DMS53 (cell line): ENCODE measurements around the gene KIF27.
"Not testable (repeated sequence)": the region's sequence is repeated elsewhere in the genome, so short reads cannot be mapped to it uniquely, and the experiment has no call there.

Source experiments
- DNase-seq: peaks from one replicate; lab custom pipeline; 2025; lab: John Stamatoyannopoulos, UW

KIF27 gene

GRCh38 chr9:83920927-83921707 is at the start of gene KIF27:
KIF27 (minus strand) TSS chr9:83921432; CDS start chr9:83915591, 5,841 bp downstream.
- DNase-seq = peak; percentile 97

- no peak for DNase-seq
These were observed 48.4 kb upstream of the KIF27 start for GRCh38 chr9:83969602-83970001.

- DNase-seq = peak; percentile 11
These were observed 45.8 kb upstream of the KIF27 start for GRCh38 chr9:83967073-83967472.

GRCh38 chr9:83966209-83966582 is 45.0 kb upstream of the KIF27 start:
- peak; percentile 49 for DNase-seq

- peak; percentile 56 for DNase-seq
These were observed 44.3 kb upstream of the KIF27 start for GRCh38 chr9:83965350-83966208.

GRCh38 chr9:83964973-83965349 is 43.7 kb upstream of the KIF27 start:
- DNase-seq = peak; percentile 55

GRCh38 chr9:83962165-83962564 is 40.9 kb upstream of the KIF27 start:
- no peak for DNase-seq

GRCh38 chr9:83960991-83961390 is 39.8 kb upstream of the KIF27 start:
- DNase-seq = no peak

GRCh38 chr9:83959061-83959460 is 37.8 kb upstream of the KIF27 start:
- DNase-seq = peak; percentile 77

GRCh38 chr9:83957248-83957513 is 35.9 kb upstream of the KIF27 start:
- DNase-seq = peak; percentile 50

- peak; percentile 82 for DNase-seq
These were observed 35.4 kb upstream of the KIF27 start for GRCh38 chr9:83956436-83957247.

- peak; percentile 66 for DNase-seq
These were observed 34.8 kb upstream of the KIF27 start for GRCh38 chr9:83956086-83956435.

GRCh38 chr9:83948096-83948495 is 26.9 kb upstream of the KIF27 start:
- not testable (repeated sequence) for DNase-seq

GRCh38 chr9:83940590-83941303 is 19.5 kb upstream of the KIF27 start:
- no peak for DNase-seq

- DNase-seq = peak; percentile 79
These were observed 16.7 kb upstream of the KIF27 start for GRCh38 chr9:83937861-83938455.

GRCh38 chr9:83936523-83936922 is 15.3 kb upstream of the KIF27 start:
- DNase-seq = no peak

GRCh38 chr9:83935276-83935935 is 14.2 kb upstream of the KIF27 start:
- no peak for DNase-seq

GRCh38 chr9:83934569-83935275 is 13.5 kb upstream of the KIF27 start:
- no peak for DNase-seq

GRCh38 chr9:83933790-83934189 is 12.6 kb upstream of the KIF27 start:
- no peak for DNase-seq

GRCh38 chr9:83932851-83933250 is 11.6 kb upstream of the KIF27 start:
- DNase-seq = no peak
